ENCODE data around the gene ATP11C. TPM values are rescaled to one million over a fixed set of nuclear protein-coding genes. Genes with fewer than 3 reads are reported as not detected.

The ATP11C gene
- total and polyA plus RNA-seq, 7 experiments from 2014 or later: 4.5 to 27.5 (median 22.0) TPM

GRCh38 chrX:139720136-139720535, 212.7 kb downstream of the ATP11C start:
- H3K4me1 Mint-ChIP-seq: peaks cover 0 to 2% (median 0%) of the 10 kb centered on the region in 7 donors
- ChIA-PET POLR2A (no interaction called here), CTCF (no interaction called here)
- no peaks in the 10 kb centered on the region for H3K36me3 ChIP-seq (ENCODE audit: control insufficient read depth in 2 of 3, insufficient read depth in 3 of 3, low read length in 3 of 3)
- DNase-seq: no peak
- H3K27me3 Mint-ChIP-seq: no peaks in the 10 kb centered on the region
- H3K27ac ChIP-seq (ENCODE audit: low read depth, low read length): no peak overlapping the region
- no peaks in the 10 kb centered on the region for H3K9me3 Mint-ChIP-seq
- H3K36me3 Mint-ChIP-seq: peaks cover 0 to 12% (median 3%) of the 10 kb centered on the region in 5 donors
- H3K4me1 ChIP-seq (ENCODE audit: control insufficient read depth in 2 of 2, insufficient read depth in 2 of 2, low read length in 2 of 2): no peaks in the 10 kb centered on the region
- H3K4me3 Mint-ChIP-seq: no peak overlapping the region
- intact Hi-C loops (cut with micrococcal nuclease): no loop called here
- H3K9me3 ChIP-seq (ENCODE audit: control insufficient read depth in 2 of 3, low read length in 3 of 3): no peaks in the 10 kb centered on the region
- no peak for ATAC-seq
- H3K27ac Mint-ChIP-seq: no peak overlapping the region
- no peak overlapping the region for H3K4me3 ChIP-seq (ENCODE audit: low read length)
- H3K27me3 ChIP-seq (ENCODE audit: control insufficient read depth in 2 of 2, insufficient read depth in 2 of 2, low read length in 2 of 2): no peaks in the 10 kb centered on the region

GRCh38 chrX:139708067-139708466, 224.8 kb downstream of the ATP11C start, which contains the start of gene MCF2:
Gene MCF2, minus strand, starts transcription at chrX:139708167. Its CDS starts 56,423 bp downstream, at chrX:139651744.
- POLR2A ChIA-PET: no interaction called here
- H3K27ac Mint-ChIP-seq: no peak within 1 kb of the TSS
- H3K36me3 Mint-ChIP-seq: peaks cover 0 to 2% (median 0%) of the 10 kb centered on the region in 5 donors
- CTCF ChIA-PET: no interaction called here
- peaks cover 0 to 3% (median 0%) of the 10 kb centered on the region in 11 donors for H3K9me3 Mint-ChIP-seq
- no peaks in the 10 kb centered on the region for H3K36me3 ChIP-seq (ENCODE audit: control insufficient read depth in 2 of 3, insufficient read depth in 3 of 3, low read length in 3 of 3)
- H3K27ac ChIP-seq (ENCODE audit: low read depth, low read length): no peak within 1 kb of the TSS
- H3K4me3 Mint-ChIP-seq: no peak within 1 kb of the TSS
- H3K4me3 ChIP-seq (ENCODE audit: low read length): no peak within 1 kb of the TSS
- peaks cover 0 to 2% (median 0%) of the 10 kb centered on the region in 7 donors for H3K4me1 Mint-ChIP-seq
- H3K4me1 ChIP-seq (ENCODE audit: control insufficient read depth in 2 of 2, insufficient read depth in 2 of 2, low read length in 2 of 2): no peaks in the 10 kb centered on the region
- ATAC-seq (no peak), DNase-seq (no peak)
- H3K27me3 ChIP-seq (ENCODE audit: control insufficient read depth in 2 of 2, insufficient read depth in 2 of 2, low read length in 2 of 2): no peaks in the 10 kb centered on the region
- no peaks in the 10 kb centered on the region for H3K9me3 ChIP-seq (ENCODE audit: control insufficient read depth in 2 of 3, low read length in 3 of 3)
- intact Hi-C loops (cut with micrococcal nuclease): no loop called here
- H3K27me3 Mint-ChIP-seq: peaks cover 0 to 3% (median 0%) of the 10 kb centered on the region in 5 donors

DNA sequence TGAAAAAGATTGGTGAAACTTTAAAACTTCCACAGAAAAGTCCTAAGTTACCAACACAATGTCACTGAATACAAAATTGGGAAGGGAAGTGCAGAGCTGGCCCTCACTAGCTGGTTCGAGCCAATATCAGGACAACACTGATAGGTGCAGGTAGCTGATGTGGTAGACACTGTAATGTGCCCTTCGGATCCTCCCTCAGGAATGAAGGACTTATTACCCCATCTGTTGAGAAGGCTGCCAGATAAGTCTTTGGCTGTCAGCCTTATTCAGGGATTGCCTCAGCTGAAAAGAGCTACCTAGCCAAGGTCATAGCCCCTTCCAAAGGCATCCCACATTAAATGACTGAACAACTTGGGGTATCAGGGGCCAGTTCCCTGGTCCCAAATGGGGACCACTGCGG, 230.2 kb downstream of the ATP11C start:
- POLR2A ChIA-PET: no interaction called here
- no peak overlapping the region for H3K27ac ChIP-seq (ENCODE audit: low read depth, low read length)
- peaks cover 0 to 4% (median 0%) of the 10 kb centered on the region in 5 donors for H3K36me3 Mint-ChIP-seq
- ATAC-seq: no peak
- H3K4me3 Mint-ChIP-seq: no peak overlapping the region
- H3K36me3 ChIP-seq (ENCODE audit: control insufficient read depth in 2 of 3, insufficient read depth in 3 of 3, low read length in 3 of 3): no peaks in the 10 kb centered on the region
- H3K4me1 ChIP-seq (ENCODE audit: control insufficient read depth in 2 of 2, insufficient read depth in 2 of 2, low read length in 2 of 2): no peaks in the 10 kb centered on the region
- no peaks in the 10 kb centered on the region for H3K27me3 ChIP-seq (ENCODE audit: control insufficient read depth in 2 of 2, insufficient read depth in 2 of 2, low read length in 2 of 2)
- no peaks in the 10 kb centered on the region for H3K9me3 ChIP-seq (ENCODE audit: control insufficient read depth in 2 of 3, low read length in 3 of 3)
- H3K9me3 Mint-ChIP-seq: peaks cover 0 to 3% (median 0%) of the 10 kb centered on the region in 11 donors
- CTCF ChIA-PET: no interaction called here
- H3K4me3 ChIP-seq (ENCODE audit: low read length): no peak overlapping the region
- no peaks in the 10 kb centered on the region for H3K27me3 Mint-ChIP-seq
- no peak overlapping the region for H3K27ac Mint-ChIP-seq
- peaks cover 0 to 2% (median 0%) of the 10 kb centered on the region in 7 donors for H3K4me1 Mint-ChIP-seq
- intact Hi-C loops (cut with micrococcal nuclease): no loop called here
- DNase-seq: no peak

- POLR2A ChIA-PET: no interaction called here
- H3K9me3 ChIP-seq (ENCODE audit: control insufficient read depth in 2 of 3, low read length in 3 of 3): no peaks in the 10 kb centered on the region
These were observed 239.9 kb downstream of the ATP11C start for GRCh38 chrX:139692908-139693307.

DNA sequence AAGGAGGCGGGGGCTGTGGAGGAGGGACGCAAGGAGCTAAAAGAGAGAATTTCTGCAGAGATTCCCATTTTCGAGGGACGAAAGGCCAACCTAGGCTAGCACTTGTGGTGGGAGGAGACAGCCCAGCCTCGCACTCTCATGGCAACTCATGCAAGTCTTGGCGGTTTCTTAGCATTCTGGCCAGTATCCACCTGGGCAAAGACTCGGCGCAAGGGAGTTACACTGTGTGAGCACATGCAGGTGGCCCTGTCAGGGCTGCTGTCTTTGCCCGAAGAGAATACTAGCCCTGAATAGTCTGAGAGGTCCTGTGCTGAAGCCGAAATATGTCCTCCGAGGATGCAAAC, 240.4 kb downstream of the ATP11C start:
- H3K4me3 ChIP-seq (ENCODE audit: low read length): no peak overlapping the region
- DNase-seq (no peak), ATAC-seq (no peak)
- no peaks in the 10 kb centered on the region for H3K36me3 Mint-ChIP-seq
- H3K4me3 Mint-ChIP-seq: peak overlapping the region in 2 of 10 donors; percentile 42 to 55
- no peaks in the 10 kb centered on the region for H3K9me3 ChIP-seq (ENCODE audit: control insufficient read depth in 2 of 3, low read length in 3 of 3)
- no peak overlapping the region for H3K27ac Mint-ChIP-seq
- intact Hi-C loops (cut with micrococcal nuclease): loop anchor here in 1 of 2 donors (10.0 kb wide), 1 partner anchor 62 kb away; no protein-coding TSS in a partner anchor
- H3K4me1 Mint-ChIP-seq: peaks cover 0 to 8% (median 3%) of the 10 kb centered on the region in 7 donors
- CTCF ChIA-PET: no interaction called here
- POLR2A ChIA-PET: no interaction called here
- H3K36me3 ChIP-seq (ENCODE audit: control insufficient read depth in 2 of 3, insufficient read depth in 3 of 3, low read length in 3 of 3): no peaks in the 10 kb centered on the region
- no peaks in the 10 kb centered on the region for H3K27me3 ChIP-seq (ENCODE audit: control insufficient read depth in 2 of 2, insufficient read depth in 2 of 2, low read length in 2 of 2)
- no peaks in the 10 kb centered on the region for H3K9me3 Mint-ChIP-seq
- H3K27ac ChIP-seq (ENCODE audit: low read depth, low read length): no peak overlapping the region
- H3K27me3 Mint-ChIP-seq: peaks cover 8 to 42% (median 12%) of the 10 kb centered on the region in 5 donors
- no peaks in the 10 kb centered on the region for H3K4me1 ChIP-seq (ENCODE audit: control insufficient read depth in 2 of 2, insufficient read depth in 2 of 2, low read length in 2 of 2)

More at GRCh38 chrX:139692908-139693307, 239.9 kb downstream of the ATP11C start:
- no peak for DNase-seq
- CTCF ChIA-PET: no interaction called here
- H3K4me3 ChIP-seq (ENCODE audit: low read length): no peak overlapping the region
- intact Hi-C loops (cut with micrococcal nuclease): loop anchor here in 1 of 2 donors (10.0 kb wide), 1 partner anchor 62 kb away; no protein-coding TSS in a partner anchor
- no peaks in the 10 kb centered on the region for H3K4me1 ChIP-seq (ENCODE audit: control insufficient read depth in 2 of 2, insufficient read depth in 2 of 2, low read length in 2 of 2)
- no peak overlapping the region for H3K27ac Mint-ChIP-seq
- H3K9me3 Mint-ChIP-seq: no peaks in the 10 kb centered on the region
- no peak overlapping the region for H3K27ac ChIP-seq (ENCODE audit: low read depth, low read length)
- no peaks in the 10 kb centered on the region for H3K36me3 ChIP-seq (ENCODE audit: control insufficient read depth in 2 of 3, insufficient read depth in 3 of 3, low read length in 3 of 3)
- no peaks in the 10 kb centered on the region for H3K36me3 Mint-ChIP-seq
- ATAC-seq: no peak
- no peaks in the 10 kb centered on the region for H3K27me3 ChIP-seq (ENCODE audit: control insufficient read depth in 2 of 2, insufficient read depth in 2 of 2, low read length in 2 of 2)
- peaks cover 8 to 39% (median 12%) of the 10 kb centered on the region in 5 donors for H3K27me3 Mint-ChIP-seq
- H3K4me1 Mint-ChIP-seq: peaks cover 0 to 8% (median 3%) of the 10 kb centered on the region in 7 donors
- peak overlapping the region in 2 of 10 donors; percentile 42 to 55 for H3K4me3 Mint-ChIP-seq

- ChIA-PET CTCF (no interaction called here), POLR2A (no interaction called here)
- peak overlapping the region in 1 of 10 donors; percentile 75 for H3K4me3 Mint-ChIP-seq
- no peaks in the 10 kb centered on the region for H3K9me3 ChIP-seq (ENCODE audit: control insufficient read depth in 2 of 3, low read length in 3 of 3)
- DNase-seq: peak in 1 of 9 donors; percentile 0
- H3K27ac Mint-ChIP-seq: no peak overlapping the region
- H3K27me3 Mint-ChIP-seq: peaks cover 8 to 42% (median 12%) of the 10 kb centered on the region in 5 donors
- H3K36me3 Mint-ChIP-seq: peaks cover 0 to 1% (median 0%) of the 10 kb centered on the region in 5 donors
- H3K36me3 ChIP-seq (ENCODE audit: control insufficient read depth in 2 of 3, insufficient read depth in 3 of 3, low read length in 3 of 3): no peaks in the 10 kb centered on the region
- H3K4me1 Mint-ChIP-seq: peaks cover 0 to 8% (median 3%) of the 10 kb centered on the region in 7 donors
- H3K27ac ChIP-seq (ENCODE audit: low read depth, low read length): no peak overlapping the region
- ATAC-seq: no peak
- peaks cover 0 to 1% (median 0%) of the 10 kb centered on the region in 11 donors for H3K9me3 Mint-ChIP-seq
- intact Hi-C loops (cut with micrococcal nuclease): loop anchor here in 1 of 2 donors (10.0 kb wide), 1 partner anchor 63 kb away; no protein-coding TSS in a partner anchor
- H3K4me3 ChIP-seq (ENCODE audit: low read length): no peak overlapping the region
- no peaks in the 10 kb centered on the region for H3K27me3 ChIP-seq (ENCODE audit: control insufficient read depth in 2 of 2, insufficient read depth in 2 of 2, low read length in 2 of 2)
- H3K4me1 ChIP-seq (ENCODE audit: control insufficient read depth in 2 of 2, insufficient read depth in 2 of 2, low read length in 2 of 2): no peaks in the 10 kb centered on the region
These were observed 240.9 kb downstream of the ATP11C start for GRCh38 chrX:139691843-139692505.

- Mint-ChIP-seq H3K4me3 (peak overlapping the region in 3 of 10 donors; percentile 14 to 75 (median 65)), H3K9me3 (peaks cover 0 to 6% (median 0%) of the 10 kb centered on the region in 11 donors), H3K27me3 (peaks cover 8 to 42% (median 12%) of the 10 kb centered on the region in 5 donors), H3K27ac (no peak overlapping the region), H3K36me3 (peaks cover 0 to 6% (median 0%) of the 10 kb centered on the region in 5 donors), H3K4me1 (peaks cover 0 to 8% (median 3%) of the 10 kb centered on the region in 7 donors)
- no peaks in the 10 kb centered on the region for H3K9me3 ChIP-seq (ENCODE audit: control insufficient read depth in 2 of 3, low read length in 3 of 3)
- no peak overlapping the region for H3K4me3 ChIP-seq (ENCODE audit: low read length)
- H3K27ac ChIP-seq (ENCODE audit: low read depth, low read length): no peak overlapping the region
- DNase-seq (no peak), ATAC-seq (no peak)
- ChIA-PET POLR2A (no interaction called here), CTCF (no interaction called here)
- no peaks in the 10 kb centered on the region for H3K36me3 ChIP-seq (ENCODE audit: control insufficient read depth in 2 of 3, insufficient read depth in 3 of 3, low read length in 3 of 3)
- H3K27me3 ChIP-seq (ENCODE audit: control insufficient read depth in 2 of 2, insufficient read depth in 2 of 2, low read length in 2 of 2): no peaks in the 10 kb centered on the region
- intact Hi-C loops (cut with micrococcal nuclease): loop anchor here in 1 of 2 donors (10.0 kb wide), 1 partner anchor 63 kb away; no protein-coding TSS in a partner anchor
- H3K4me1 ChIP-seq (ENCODE audit: control insufficient read depth in 2 of 2, insufficient read depth in 2 of 2, low read length in 2 of 2): no peaks in the 10 kb centered on the region
These were observed 241.4 kb downstream of the ATP11C start for GRCh38 chrX:139691493-139691842.

Data from naive thymus-derived CD4-positive, alpha-beta T cell (primary cell).